ENCODE data around the gene VPS13D. TPM values are rescaled to one million over a fixed set of nuclear protein-coding genes. Genes with fewer than 3 reads are reported as not detected.

The VPS13D gene
- total RNA-seq, 1 experiment from 2014 or later = 20.2 TPM

DNA sequence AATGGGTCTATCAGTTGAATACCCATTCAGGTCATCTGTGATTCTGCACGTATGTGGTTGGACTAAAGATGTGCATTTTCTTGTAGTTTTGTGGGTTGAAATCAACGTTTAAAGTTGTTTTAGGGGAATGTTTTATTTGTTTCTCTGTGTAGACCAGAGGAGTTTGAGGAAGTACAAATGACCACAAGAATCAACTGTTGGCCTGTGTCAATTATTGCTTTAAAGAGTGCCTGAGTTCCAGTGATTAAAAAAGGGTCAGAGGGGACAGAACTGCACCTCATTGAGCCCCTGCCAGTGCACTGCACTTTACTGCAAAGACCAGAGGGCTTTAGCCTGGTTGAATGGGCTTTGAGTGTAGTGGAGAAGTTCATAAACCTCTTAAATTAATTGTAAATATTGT lies 190.3 kb downstream of the VPS13D start:
- Histone ChIP-seq H2AFZ (ENCODE audit: low read length) (no peak overlapping the region), H3K27me3 (ENCODE audit: insufficient read depth, low read length) (no peaks in the 10 kb centered on the region), H2BK120ac (ENCODE audit: low read depth, low read length, poor library complexity, severe bottlenecking) (no peak overlapping the region), H3K9me3 (ENCODE audit: control insufficient read depth, low read depth, low read length) (no peaks in the 10 kb centered on the region), H4K91ac (ENCODE audit: insufficient read length, low read depth, low read length) (no peak overlapping the region), H3K4ac (ENCODE audit: low read depth, low read length) (no peak overlapping the region), H3K79me2 (ENCODE audit: insufficient read depth, low read length) (no peaks in the 10 kb centered on the region; the same call in 1 of the 2 replicates), H3K23me2 (ENCODE audit: insufficient read length, low read depth, low read length, poor library complexity, severe bottlenecking) (no peaks in the 10 kb centered on the region), H3T11ph (ENCODE audit: low read length) (no peak overlapping the region), H2BK20ac (ENCODE audit: low read depth, low read length, poor library complexity, severe bottlenecking) (no peak overlapping the region), H3K4me1 (ENCODE audit: insufficient read depth, low read length) (no peaks in the 10 kb centered on the region), H3K79me1 (ENCODE audit: insufficient read depth, low read depth, low read length, poor library complexity, severe bottlenecking) (no peaks in the 10 kb centered on the region), H3K18ac (ENCODE audit: insufficient read length, low read depth, low read length) (no peak overlapping the region), H4K5ac (ENCODE audit: insufficient read length, low read depth, low read length) (no peak overlapping the region), H3K56ac (ENCODE audit: insufficient read length, low read depth, low read length) (no peak overlapping the region), H3K14ac (ENCODE audit: insufficient read depth, low read length) (no peak overlapping the region), H4K20me1 (ENCODE audit: control insufficient read depth, insufficient read depth, insufficient read length) (no peaks in the 10 kb centered on the region), H3K23ac (ENCODE audit: insufficient read length, low read depth, low read length) (no peak overlapping the region), H3K27ac (ENCODE audit: insufficient read length, low read depth, low read length) (no peak overlapping the region), H2AK5ac (ENCODE audit: insufficient read length, low read length) (no peak overlapping the region), H2BK12ac (ENCODE audit: insufficient read length, low read depth, low read length) (no peak overlapping the region), H2BK15ac (ENCODE audit: low read depth, low read length) (no peak overlapping the region), H3K9ac (ENCODE audit: extremely low read depth, insufficient read length, low read length) (no peak overlapping the region), H3K4me2 (ENCODE audit: insufficient read depth, insufficient read length, low read length) (no peak overlapping the region), H2BK5ac (ENCODE audit: insufficient read length, low read length) (no peak overlapping the region), H4K8ac (replicated peaks; ENCODE audit: insufficient read length, low read depth, low read length) (no peak overlapping the region)
- H3K4me3 Mint-ChIP-seq = no peak overlapping the region
- H3K4me1 Mint-ChIP-seq = no peaks in the 10 kb centered on the region; a peak in 1 of 4 replicates
- no peak overlapping the region for H3K27ac Mint-ChIP-seq
- WGBS (ENCODE audit: extremely low coverage, insufficient read length, low lambda C conversion rate) = 100% methylated on average over 1 of the region's 2 CpGs
- H3K27me3 Mint-ChIP-seq (ENCODE audit: low read depth) = no peaks in the 10 kb centered on the region
- DNase-seq = no peak
- TF ChIP-seq, protein P1, sequence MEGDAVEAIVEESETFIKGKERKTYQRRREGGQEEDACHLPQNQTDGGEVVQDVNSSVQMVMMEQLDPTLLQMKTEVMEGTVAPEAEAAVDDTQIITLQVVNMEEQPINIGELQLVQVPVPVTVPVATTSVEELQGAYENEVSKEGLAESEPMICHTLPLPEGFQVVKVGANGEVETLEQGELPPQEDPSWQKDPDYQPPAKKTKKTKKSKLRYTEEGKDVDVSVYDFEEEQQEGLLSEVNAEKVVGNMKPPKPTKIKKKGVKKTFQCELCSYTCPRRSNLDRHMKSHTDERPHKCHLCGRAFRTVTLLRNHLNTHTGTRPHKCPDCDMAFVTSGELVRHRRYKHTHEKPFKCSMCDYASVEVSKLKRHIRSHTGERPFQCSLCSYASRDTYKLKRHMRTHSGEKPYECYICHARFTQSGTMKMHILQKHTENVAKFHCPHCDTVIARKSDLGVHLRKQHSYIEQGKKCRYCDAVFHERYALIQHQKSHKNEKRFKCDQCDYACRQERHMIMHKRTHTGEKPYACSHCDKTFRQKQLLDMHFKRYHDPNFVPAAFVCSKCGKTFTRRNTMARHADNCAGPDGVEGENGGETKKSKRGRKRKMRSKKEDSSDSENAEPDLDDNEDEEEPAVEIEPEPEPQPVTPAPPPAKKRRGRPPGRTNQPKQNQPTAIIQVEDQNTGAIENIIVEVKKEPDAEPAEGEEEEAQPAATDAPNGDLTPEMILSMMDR (conservative IDR thresholded peaks at IDR 0.05) = no peak
- peaks cover 5 to 14% (median 14%) of the 10 kb centered on the region in 3 experiments; a peak in 5 of 7 replicates for H3K36me3 Mint-ChIP-seq (ENCODE audit: insufficient read depth in 1 of 3, low read depth in 3 of 3)
- no peaks in the 10 kb centered on the region for H3K9me3 Mint-ChIP-seq

All from H9 (cell line).